Trophoblast cell (in vitro differentiated cells and primary cell): ENCODE results near the gene FER.
"Not testable (repeated sequence)": the region's sequence is repeated elsewhere in the genome, so short reads cannot be mapped to it uniquely, and the experiment has no call there.

Source experiments
- DNase-seq, 2 donors: peaks; one replicate each; pipeline ENCODE4 v3.0.0-alpha.2; 2016
- H2AFZ ChIP-seq: 2 replicates; pipeline ENCODE4 v1.6.1; 2013; ENCODE audit warnings: low read length, moderate library complexity, mild to moderate bottlenecking; ENCODE audit not compliant: insufficient read depth, poor library complexity
- H2AK5ac ChIP-seq: 2 replicates; pipeline ENCODE4 v1.6.1; 2013; ENCODE audit warnings: mild to moderate bottlenecking, low read length
- H2BK120ac ChIP-seq: 2 replicates; pipeline ENCODE4 v1.6.1; 2013; ENCODE audit warnings: low read length, mild to moderate bottlenecking, moderate library complexity; ENCODE audit not compliant: insufficient read depth, poor library complexity
- H2BK12ac ChIP-seq: 2 replicates; pipeline ENCODE4 v1.6.1; 2013; ENCODE audit warnings: mild to moderate bottlenecking, low read length, moderate library complexity
- H2BK5ac ChIP-seq: 2 replicates; pipeline ENCODE4 v1.6.1; 2013; ENCODE audit warnings: low read length, low read depth, moderate library complexity, mild to moderate bottlenecking; ENCODE audit not compliant: poor library complexity
- H3K14ac ChIP-seq: 2 replicates; pipeline ENCODE4 v1.6.1; 2013; ENCODE audit warnings: mild to moderate bottlenecking, low read length
- H3K18ac ChIP-seq: 2 replicates; pipeline ENCODE4 v1.6.1; 2013; ENCODE audit warnings: mild to moderate bottlenecking, low read length
- H3K23ac ChIP-seq: 2 replicates; pipeline ENCODE4 v1.6.1; 2013; ENCODE audit warnings: low read length
- H3K27ac ChIP-seq: 2 replicates; pipeline ENCODE4 v1.5.1; 2013; ENCODE audit warnings: low read depth, mild to moderate bottlenecking, inconsistent platforms, low read length, moderate library complexity
- H3K27me3 ChIP-seq: 2 replicates; pipeline ENCODE4 v1.6.1; 2013; ENCODE audit warnings: inconsistent platforms, mild to moderate bottlenecking, low read length, moderate library complexity; ENCODE audit not compliant: insufficient read depth
- H3K36me3 ChIP-seq, 2 experiments: 1 replicate in 1 of 2; 2 replicates in 1 of 2; pipeline ENCODE4 v1.6.1; 2013; ENCODE audit warnings: low read length in 2 of 2, mild to moderate bottlenecking in 2 of 2, moderate library complexity in 1 of 2; ENCODE audit not compliant: insufficient read depth in 2 of 2, control insufficient read depth in 1 of 2
- H3K4ac ChIP-seq: 2 replicates; pipeline ENCODE4 v1.6.1; 2013; ENCODE audit warnings: low read depth, mild to moderate bottlenecking, low read length, moderate library complexity
- H3K4me1 ChIP-seq, 2 experiments: 1 replicate in 1 of 2; 2 replicates in 1 of 2; pipeline ENCODE4 v1.6.1; 2013; ENCODE audit warnings: low read length in 2 of 2, mild to moderate bottlenecking in 2 of 2, moderate library complexity in 1 of 2; ENCODE audit not compliant: insufficient read depth in 2 of 2, control insufficient read depth in 1 of 2
- H3K4me2 ChIP-seq: 2 replicates; pipeline ENCODE4 v1.6.1; 2013; ENCODE audit warnings: inconsistent platforms, mild to moderate bottlenecking, low read length, moderate library complexity
- H3K4me3 ChIP-seq: 2 replicates; pipeline ENCODE4 v1.5.1; 2013; ENCODE audit warnings: mild to moderate bottlenecking, low read depth, low read length, inconsistent platforms
- H3K79me1 ChIP-seq: one replicate; pipeline ENCODE4 v1.6.1; 2013; ENCODE audit warnings: low read length
- H3K79me2 ChIP-seq: 2 replicates; pipeline ENCODE4 v1.6.1; 2013; ENCODE audit warnings: low read length, mild to moderate bottlenecking; ENCODE audit not compliant: control insufficient read depth, insufficient read depth, poor library complexity
- H3K9ac ChIP-seq: 2 replicates; pipeline ENCODE4 v1.6.1; 2013; ENCODE audit warnings: mild to moderate bottlenecking, low read length
- H3K9me3 ChIP-seq: 2 replicates; pipeline ENCODE4 v1.6.1; 2013; ENCODE audit warnings: low read depth, mild to moderate bottlenecking, control low read depth, inconsistent platforms, low read length; ENCODE audit not compliant: insufficient read depth
- H4K12ac ChIP-seq: 2 replicates; pipeline ENCODE4 v1.6.1; 2013; ENCODE audit warnings: low read depth, mild to moderate bottlenecking, low read length, moderate library complexity
- H4K8ac ChIP-seq: 2 replicates; pipeline ENCODE4 v1.6.1; 2013; ENCODE audit warnings: low read depth, mild to moderate bottlenecking, low read length, moderate library complexity
- H4K91ac ChIP-seq: one replicate; pipeline ENCODE4 v1.6.1; 2013; ENCODE audit warnings: low read depth, mild to moderate bottlenecking, low read length, moderate library complexity
- WGBS: extraction: QIAGEN DNeasy Blood & Tissue Kit; methylation state at CpG from one replicate; pipeline ENCODE4 v1.1.7; 2013; ENCODE audit warnings: missing lambda C conversion rate; ENCODE audit not compliant: insufficient read length, insufficient coverage; ENCODE audit errors: extremely low coverage; 5-methylcytosine and 5-hydroxymethylcytosine counted together

The FER gene

DNA sequence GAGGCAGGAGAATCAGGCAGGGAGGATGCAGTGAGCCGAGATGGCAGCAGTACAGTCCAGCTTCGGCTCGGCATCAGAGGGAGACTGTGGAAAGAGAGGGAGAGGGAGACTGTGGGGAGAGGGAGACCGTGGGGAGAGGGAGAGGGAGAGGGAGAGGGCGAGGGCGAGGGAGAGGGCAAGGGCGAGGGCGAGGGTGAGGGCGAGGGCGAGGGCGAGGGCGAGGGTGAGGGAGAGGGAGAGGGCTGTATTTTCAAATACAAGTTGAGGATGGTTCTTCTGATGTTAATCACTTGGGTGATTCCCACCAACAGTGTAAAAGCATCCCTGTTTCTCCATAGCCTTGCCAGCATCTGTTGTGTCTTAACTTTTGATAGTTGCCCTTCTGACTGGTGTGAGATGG, 245.7 kb downstream of the FER start:
- not testable (repeated sequence) for H3K4ac ChIP-seq, H3K4me1 ChIP-seq, H2AK5ac ChIP-seq, H3K9me3 ChIP-seq, DNase-seq, H3K9ac ChIP-seq, H2BK120ac ChIP-seq, H3K79me1 ChIP-seq, H3K23ac ChIP-seq, H3K14ac ChIP-seq, H3K27me3 ChIP-seq, H3K36me3 ChIP-seq, H4K12ac ChIP-seq, H3K27ac ChIP-seq, H4K8ac ChIP-seq, H2BK12ac ChIP-seq, H3K79me2 ChIP-seq, H3K4me3 ChIP-seq, H4K91ac ChIP-seq, H2AFZ ChIP-seq, H3K4me2 ChIP-seq, H3K18ac ChIP-seq, H2BK5ac ChIP-seq
- no CpG with 5 or more reads among the region's 12 CpGs for WGBS

DNA sequence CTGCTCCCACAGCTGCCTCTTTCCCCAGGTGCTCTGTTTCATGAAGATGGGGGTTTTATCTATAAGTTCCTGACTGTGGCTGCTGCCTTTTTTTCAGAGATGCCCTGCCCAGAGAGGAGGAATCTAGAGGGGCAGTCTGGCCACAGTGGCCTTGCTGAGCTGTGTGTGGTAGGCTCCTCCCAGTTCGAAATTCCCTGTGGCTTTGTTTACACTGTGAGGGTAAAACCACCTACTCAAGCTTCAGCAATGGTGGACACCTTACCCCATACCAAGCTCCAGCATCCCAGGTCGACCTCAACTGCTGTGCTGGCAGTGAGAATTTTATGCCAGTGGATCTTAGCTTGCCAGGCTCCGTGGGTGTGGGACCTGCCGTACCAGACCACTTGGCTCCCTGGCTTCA, 250.0 kb downstream of the FER start:
- no peak overlapping the region for H3K23ac ChIP-seq

DNA sequence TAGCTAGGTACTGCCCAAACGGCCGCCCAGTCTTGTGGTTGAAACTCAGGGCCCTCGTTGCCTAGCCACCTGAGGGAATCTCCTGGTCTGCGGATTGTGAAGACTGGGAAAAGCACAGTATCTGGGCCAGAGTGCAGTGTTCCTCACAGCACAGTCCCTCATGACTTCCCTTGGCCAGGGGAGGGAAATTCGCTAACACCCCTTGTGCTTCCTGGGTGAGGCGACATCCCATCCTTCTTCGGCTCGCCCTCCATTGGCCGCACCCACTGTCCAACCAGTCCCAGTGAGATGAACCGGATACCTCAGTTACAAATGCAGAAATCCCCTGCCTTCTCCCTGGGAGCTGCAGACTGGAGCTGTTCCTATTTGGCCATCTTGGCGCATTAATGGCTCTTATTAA, 250.5 kb downstream of the FER start:
- no peak overlapping the region for H4K8ac ChIP-seq

More for the DNA sequence above, 250.0 kb downstream of the FER start:
- Histone ChIP-seq H3K9ac (peak overlapping the region; percentile 52), H3K4me2 (no peak overlapping the region), H3K79me2 (no peaks in the 10 kb centered on the region), H4K12ac (no peak overlapping the region), H3K18ac (no peak overlapping the region), H4K91ac (no peak overlapping the region), H2BK120ac (no peak overlapping the region), H3K4me3 (no peak overlapping the region), H3K27me3 (no peaks in the 10 kb centered on the region), H3K14ac (no peak overlapping the region), H4K8ac (no peak overlapping the region), H2BK5ac (no peak overlapping the region), H3K4ac (no peak overlapping the region), H2AK5ac (no peak overlapping the region), H2BK12ac (no peak overlapping the region), H3K36me3 (no peaks in the 10 kb centered on the region), H3K27ac (no peak overlapping the region), H3K9me3 (peaks cover 4% of the 10 kb centered on the region), H3K4me1 (no peaks in the 10 kb centered on the region), H3K79me1 (no peaks in the 10 kb centered on the region), H2AFZ (no peak overlapping the region)
- no CpG with 5 or more reads among the region's 4 CpGs for WGBS
- no peak for DNase-seq

DNA sequence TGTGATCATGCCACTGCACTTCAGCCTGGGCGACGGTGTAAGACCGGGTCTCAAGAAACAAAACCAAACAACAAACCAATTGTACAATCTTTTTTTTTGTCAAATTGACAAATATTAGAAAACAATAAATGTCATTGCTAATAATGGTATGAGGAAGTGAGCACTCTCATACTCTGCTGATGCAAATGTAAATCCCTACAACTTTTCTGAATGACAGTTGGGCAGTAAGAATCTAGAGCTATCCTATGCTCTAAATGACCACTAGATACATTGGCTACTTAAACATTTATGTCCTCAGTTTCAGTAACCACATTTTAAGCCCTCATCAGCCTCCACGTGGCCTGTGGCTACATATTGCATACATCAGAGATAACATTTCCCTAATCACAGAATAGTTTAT, 256.2 kb downstream of the FER start:
- no peak overlapping the region for H2BK5ac ChIP-seq
- H3K79me2 ChIP-seq: no peaks in the 10 kb centered on the region
- no peaks in the 10 kb centered on the region for H3K4me1 ChIP-seq
- no peaks in the 10 kb centered on the region for H3K27me3 ChIP-seq
- H3K14ac ChIP-seq: no peak overlapping the region
- H3K36me3 ChIP-seq: no peaks in the 10 kb centered on the region
- H4K12ac ChIP-seq: no peak overlapping the region
- no peak overlapping the region for H2BK120ac ChIP-seq
- H3K18ac ChIP-seq: no peak overlapping the region
- no peak overlapping the region for H3K4ac ChIP-seq
- H3K79me1 ChIP-seq: no peaks in the 10 kb centered on the region
- H3K9me3 ChIP-seq: no peaks in the 10 kb centered on the region
- DNase-seq: no peak
- no peak overlapping the region for H3K4me2 ChIP-seq
- H3K27ac ChIP-seq: no peak overlapping the region
- no peak overlapping the region for H3K23ac ChIP-seq
- no peak overlapping the region for H4K91ac ChIP-seq
- no peak overlapping the region for H3K9ac ChIP-seq
- no CpG with 5 or more reads among the region's 4 CpGs for WGBS
- no peak overlapping the region for H2AK5ac ChIP-seq
- H2BK12ac ChIP-seq: no peak overlapping the region
- H4K8ac ChIP-seq: no peak overlapping the region
- H2AFZ ChIP-seq: no peak overlapping the region
- no peak overlapping the region for H3K4me3 ChIP-seq

More for the DNA sequence above, 250.5 kb downstream of the FER start:
- no peak for DNase-seq
- no peaks in the 10 kb centered on the region for H3K27me3 ChIP-seq
- peaks cover 2% of the 10 kb centered on the region for H3K9me3 ChIP-seq
- H2AFZ ChIP-seq: no peak overlapping the region
- H3K4me3 ChIP-seq: no peak overlapping the region
- no peak overlapping the region for H3K4me2 ChIP-seq
- no peak overlapping the region for H4K91ac ChIP-seq
- H3K9ac ChIP-seq: no peak overlapping the region
- H2AK5ac ChIP-seq: no peak overlapping the region
- no peak overlapping the region for H2BK5ac ChIP-seq
- H3K18ac ChIP-seq: no peak overlapping the region
- H3K4ac ChIP-seq: no peak overlapping the region
- no peak overlapping the region for H2BK120ac ChIP-seq
- H3K4me1 ChIP-seq: no peaks in the 10 kb centered on the region
- no peak overlapping the region for H3K27ac ChIP-seq
- H3K36me3 ChIP-seq: no peaks in the 10 kb centered on the region
- no CpG with 5 or more reads among the region's 11 CpGs for WGBS
- no peak overlapping the region for H4K12ac ChIP-seq
- H2BK12ac ChIP-seq: no peak overlapping the region
- no peak overlapping the region for H3K23ac ChIP-seq
- no peaks in the 10 kb centered on the region for H3K79me2 ChIP-seq
- no peak overlapping the region for H3K14ac ChIP-seq
- H3K79me1 ChIP-seq: no peaks in the 10 kb centered on the region
